K562 (cell line): ENCODE results near the gene ALDH1A2. TPM values are rescaled to one million over a fixed set of nuclear protein-coding genes. Genes with fewer than 3 reads are reported as not detected.

Experiments
- CTBP1 ChIP-seq: fragments of 450-650 bp; IDR thresholded peaks from 2 replicates; pipeline ENCODE4 v1.6.1; 2016; ENCODE audit warnings: borderline replicate concordance
- EP300 ChIP-seq: IDR thresholded peaks from 2 replicates; pipeline ENCODE4 v1.6.1; 2012; ENCODE audit warnings: low read length, improper control_type of control experiment
- FOXK2 ChIP-seq, 2 experiments: fragments of 450-650 bp; IDR thresholded peaks in 1 of 2; conservative IDR thresholded peaks in 1 of 2; 2 replicates each; pipeline ENCODE4 v1.6.1; 2016; ENCODE audit warnings: low read depth in 2 of 2, mild to moderate bottlenecking in 1 of 2
- GABPB2 ChIP-seq: fragments of 250-450 bp; sonication (Bioruptor Pico); conservative IDR thresholded peaks from 2 replicates; pipeline ENCODE4 v1.5.1; 2021; ENCODE audit warnings: mild to moderate bottlenecking
- GATA2 ChIP-seq: sonication (generic); formaldehyde crosslinking; IDR thresholded peaks from 2 replicates; pipeline ENCODE4 v1.4.0; 2020; ENCODE audit warnings: mild to moderate bottlenecking, missing genetic modification reagents
- KLF16 ChIP-seq: IDR thresholded peaks from 2 replicates; pipeline ENCODE4 v1.6.1; 2016; ENCODE audit warnings: antibody characterized with exemption
- MEIS2 ChIP-seq: fragments of 450-650 bp; IDR thresholded peaks from 2 replicates; pipeline ENCODE4 v1.6.1; 2014; ENCODE audit warnings: mild to moderate bottlenecking; ENCODE audit not compliant: partially characterized antibody
- MTA2 ChIP-seq: fragments of 450-650 bp; IDR thresholded peaks from 2 replicates; pipeline ENCODE4 v1.6.1; 2016; ENCODE audit warnings: low read depth
- NCOR1 ChIP-seq: fragments of 450-650 bp; IDR thresholded peaks from 2 replicates; pipeline ENCODE4 v1.6.1; 2016; ENCODE audit warnings: mild to moderate bottlenecking, moderate library complexity
- NR0B1 ChIP-seq: fragments of 450-650 bp; IDR thresholded peaks from one replicate; pipeline ENCODE4 v1.6.1; 2018; ENCODE audit warnings: mild to moderate bottlenecking, moderate library complexity; ENCODE audit not compliant: partially characterized antibody
- TAL1 ChIP-seq: fragments of 450-650 bp; IDR thresholded peaks from 2 replicates; pipeline ENCODE4 v1.6.1; 2016; ENCODE audit warnings: mild to moderate bottlenecking
- TCF3 ChIP-seq: sonication (generic); formaldehyde crosslinking; IDR thresholded peaks from 2 replicates; pipeline ENCODE4 v1.4.0; 2020; ENCODE audit warnings: mild to moderate bottlenecking, missing genetic modification reagents
- ZMIZ1 ChIP-seq, 2 experiments: fragments of 150-350 bp in 1 of 2; IDR thresholded peaks; 2 replicates each; pipeline ENCODE4 v1.6.1; 2012 to 2016; ENCODE audit warnings: low read depth in 2 of 2, low read length in 2 of 2, mild to moderate bottlenecking in 1 of 2, moderate library complexity in 1 of 2
- ZNF280B ChIP-seq: fragments of 250-450 bp; sonication (Bioruptor Pico); IDR thresholded peaks from 2 replicates; pipeline ENCODE4 v1.5.1; 2021; ENCODE audit warnings: mild to moderate bottlenecking
- polyA plus RNA-seq, 8 experiments: library from polyadenylated mRNA; depleted of rRNA in 4 of 8; stranded (reverse) in 5 of 8; unstranded in 3 of 8; fragments of >200 nt; fragmentation: Nextera tagmentation in 2 of 8; fragmentation: Illumina TruSeq in 1 of 8; extraction: Ambion mirVana in 2 of 8; extraction: Trizol in 1 of 8; gene quantifications; 2 replicates each; pipeline versions ENCODE4 v1.2.1 to v1.2.3, GENCODE V29; 2011 to 2014; ENCODE audit warnings: inconsistent platforms in 1 of 8, missing spikeins in 1 of 8
- total RNA-seq, 7 experiments: library from RNA; depleted of rRNA in 6 of 7; stranded (reverse); fragments of >200 nt in 6 of 7; fragmentation: Illumina TruSeq in 2 of 7; extraction: Trizol in 2 of 7; gene quantifications; 2 replicates each; pipeline versions ENCODE4 v1.2.1 to v1.2.3, GENCODE V29; 2011 to 2021; ENCODE audit warnings: low replicate concordance in 1 of 7

The ALDH1A2 gene
- total and polyA plus RNA-seq, 9 of the 15 experiments (the other 6 are each of a cell fraction or from before 2014, with no cell fraction given) = 115 to 393 (median 333) TPM

GRCh38 chr15:58014040-58014439 is 51.5 kb downstream of the ALDH1A2 start (continued):
- peak; percentile 79 for TF ChIP-seq NCOR1
- peak; percentile 79 for TF ChIP-seq TCF3
- TF ChIP-seq CTBP1 = peak; percentile 73; the same call in 1 of the 2 replicates
- TF ChIP-seq NR0B1 = no peak
- TF ChIP-seq TAL1 = peak; percentile 91
- peak in 1 of 2 experiments; percentile 53; a peak in 1 of 4 replicates for TF ChIP-seq FOXK2 (conservative IDR thresholded peaks at IDR 0.05 in 1 of 2, IDR thresholded peaks at IDR 0.05 in 1 of 2; ENCODE audit: low read depth in 2 of 2)
- TF ChIP-seq GATA2 = peak; percentile 60
- TF ChIP-seq ZNF280B (CRISPR knock-in tag) = no peak
- TF ChIP-seq MTA2 = peak; percentile 71; the same call in 1 of the 2 replicates
- TF ChIP-seq GABPB2 (CRISPR knock-in tag) = no peak
- TF ChIP-seq KLF16 = peak; percentile 83
- peak; percentile 18 for TF ChIP-seq MEIS2
- peak; percentile 89 for TF ChIP-seq EP300
- TF ChIP-seq ZMIZ1 (IDR thresholded peaks at IDR 0.05; ENCODE audit: low read depth in 2 of 2, low read length in 2 of 2) = 0 out of 4 replicates have a peak, but pooled peaks of 1 of the 2 experiments have one; percentile 18
